Stimulated activated effector memory CD8-positive, alpha-beta T cell treated with anti-CD3 and anti-CD28 coated beads, Interleukin-12 subunit alpha, Interleukin-12 subunit beta, amount 100 ng/mL, for 72 hours (primary cell): ENCODE results near the gene PTPRB.
"Not testable (repeated sequence)": the region's sequence is repeated elsewhere in the genome, so short reads cannot be mapped to it uniquely, and the experiment has no call there.

Experiments used
- ATAC-seq: fragments of 150-1000 bp; cut with Tn5 transposase; 2 replicates; pipeline ENCODE4 v1.10.0; 2021
- DNase-seq, 2 donors: peaks; one replicate each; pipeline ENCODE4 v3.0.0; 2021 to 2022; ENCODE audit warnings: low spot score in 2 of 2
- H3K27ac Mint-ChIP-seq: one replicate; pipeline ENCODE4 v1.8.0; 2022; ENCODE audit warnings: mild to moderate bottlenecking, mixed read lengths
- H3K36me3 Mint-ChIP-seq: one replicate; pipeline ENCODE4 v1.8.0; 2022; ENCODE audit warnings: mild to moderate bottlenecking, mixed read lengths
- H3K4me1 Mint-ChIP-seq: one replicate; pipeline ENCODE4 v1.8.0; 2022; ENCODE audit warnings: mixed read lengths
- H3K4me3 Mint-ChIP-seq: one replicate; pipeline ENCODE4 v1.8.0; 2022; ENCODE audit warnings: mild to moderate bottlenecking, mixed read lengths
- H3K9me3 Mint-ChIP-seq: one replicate; pipeline ENCODE4 v1.8.0; 2022; ENCODE audit warnings: mixed read lengths

The PTPRB gene

DNA sequence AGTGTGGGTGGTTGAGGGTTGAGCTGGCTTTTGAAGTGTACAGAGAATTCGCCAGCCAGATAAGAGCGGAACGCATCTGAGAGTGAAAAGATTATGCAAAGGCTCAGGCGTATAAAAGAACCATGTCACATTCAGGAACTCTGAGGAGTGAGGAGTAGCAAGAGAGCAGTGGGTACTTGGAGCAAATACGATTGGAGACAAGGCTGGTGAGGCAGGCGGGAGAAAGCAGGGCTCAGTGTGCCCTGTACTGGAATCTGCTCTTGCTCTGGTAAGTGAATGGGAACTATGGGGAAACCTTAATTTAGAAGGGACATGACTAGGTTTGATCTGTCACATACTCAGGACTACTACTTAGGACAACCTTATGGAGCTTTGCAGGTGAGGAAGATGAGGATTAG, 87.0 kb downstream of the PTPRB start:
- ATAC-seq (no peak), DNase-seq (no peak)
- Mint-ChIP-seq H3K36me3 (no peaks in the 10 kb centered on the region), H3K27ac (no peak overlapping the region), H3K9me3 (no peaks in the 10 kb centered on the region), H3K4me1 (no peaks in the 10 kb centered on the region), H3K4me3 (no peak overlapping the region)

- Mint-ChIP-seq H3K9me3 (no peaks in the 10 kb centered on the region), H3K27ac (no peak overlapping the region), H3K4me3 (no peak overlapping the region), H3K4me1 (no peaks in the 10 kb centered on the region), H3K36me3 (no peaks in the 10 kb centered on the region)
- DNase-seq (no peak), ATAC-seq (no peak)
Observed at GRCh38 chr12:70549340-70550179, 87.7 kb downstream of the PTPRB start.

DNA sequence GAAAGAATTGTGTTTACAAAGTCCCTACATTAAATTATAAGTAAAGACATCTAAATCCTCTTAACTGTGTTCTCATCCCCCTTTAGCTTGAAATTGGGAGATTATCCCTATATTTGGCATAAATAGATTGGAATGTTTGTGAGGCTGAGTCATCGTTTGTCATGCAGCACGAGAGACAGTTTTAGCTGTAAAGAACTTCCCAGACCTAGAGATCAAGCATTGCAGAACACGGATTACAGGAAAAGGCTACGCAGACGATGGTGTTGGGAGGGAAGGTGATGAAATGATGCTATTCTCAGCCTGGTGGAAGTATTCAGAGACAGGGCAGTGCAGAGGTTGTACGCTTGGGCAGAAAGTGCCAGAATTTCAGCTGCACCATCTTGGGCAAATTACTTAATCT, 93.8 kb downstream of the PTPRB start:
- H3K27ac Mint-ChIP-seq, result no peak overlapping the region
- no peak for DNase-seq
- no peaks in the 10 kb centered on the region for H3K9me3 Mint-ChIP-seq
- no peak overlapping the region for H3K4me3 Mint-ChIP-seq
- no peak for ATAC-seq
- H3K36me3 Mint-ChIP-seq, result no peaks in the 10 kb centered on the region
- H3K4me1 Mint-ChIP-seq, result no peaks in the 10 kb centered on the region

GRCh38 chr12:70540996-70541395, 96.2 kb downstream of the PTPRB start:
- Mint-ChIP-seq H3K9me3 (no peaks in the 10 kb centered on the region), H3K4me3 (no peak overlapping the region), H3K36me3 (no peaks in the 10 kb centered on the region), H3K27ac (no peak overlapping the region), H3K4me1 (no peaks in the 10 kb centered on the region)
- DNase-seq (no peak), ATAC-seq (no peak)

DNA sequence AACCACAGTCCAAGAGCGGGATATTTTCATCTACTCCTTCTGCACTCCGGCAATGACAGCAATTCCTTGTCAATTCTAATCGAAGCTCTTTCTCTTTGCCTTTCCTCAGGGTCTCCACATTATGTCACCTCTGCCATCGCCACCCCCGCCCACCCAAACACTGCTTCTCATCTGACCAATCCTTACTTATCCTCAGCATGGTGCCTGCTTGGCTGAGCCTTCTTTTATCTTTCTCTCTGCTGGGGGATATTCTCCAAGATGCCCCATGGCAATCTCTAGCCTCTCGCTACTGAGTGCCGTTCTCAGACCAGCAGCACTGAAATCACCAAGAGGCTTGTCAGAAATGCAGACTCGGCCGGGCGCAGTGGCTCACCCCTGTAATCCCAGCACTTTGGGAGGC, 100.6 kb downstream of the PTPRB start:
- Mint-ChIP-seq H3K27ac (no peak overlapping the region), H3K4me1 (no peaks in the 10 kb centered on the region), H3K9me3 (peaks cover 3% of the 10 kb centered on the region), H3K36me3 (no peaks in the 10 kb centered on the region), H3K4me3 (no peak overlapping the region)
- ATAC-seq (no peak), DNase-seq (no peak)

- no peak for ATAC-seq
- DNase-seq, result no peak
- Mint-ChIP-seq H3K4me3 (no peak overlapping the region), H3K4me1 (no peaks in the 10 kb centered on the region), H3K36me3 (no peaks in the 10 kb centered on the region), H3K27ac (no peak overlapping the region), H3K9me3 (peaks cover 3% of the 10 kb centered on the region)
Observed at GRCh38 chr12:70535896-70536374, 101.3 kb downstream of the PTPRB start.

DNA sequence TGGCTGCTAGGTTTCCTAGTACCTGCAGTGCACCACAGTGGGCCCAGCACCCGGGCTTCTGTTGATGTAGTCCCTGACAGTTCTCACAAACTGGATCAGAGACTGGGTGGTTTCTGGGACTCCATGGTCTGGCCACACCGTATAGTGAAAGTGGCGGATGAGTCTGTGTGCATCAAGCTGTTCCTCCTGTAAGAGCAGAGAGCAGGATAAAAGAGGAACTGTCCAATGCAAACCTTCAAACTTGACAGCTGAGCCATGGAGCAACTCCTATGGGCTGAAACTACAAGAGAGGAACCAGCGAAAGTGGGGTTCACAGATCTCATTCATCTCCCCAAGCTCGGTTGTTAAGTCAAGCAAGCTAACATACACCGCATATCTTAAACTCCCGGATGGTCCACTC, 102.8 kb downstream of the PTPRB start:
- Mint-ChIP-seq H3K36me3 (no peaks in the 10 kb centered on the region), H3K4me3 (no peak overlapping the region), H3K27ac (no peak overlapping the region), H3K4me1 (no peaks in the 10 kb centered on the region), H3K9me3 (peaks cover 3% of the 10 kb centered on the region)
- DNase-seq (no peak), ATAC-seq (peak; percentile 4)

GRCh38 chr12:70529647-70530046, 107.6 kb downstream of the PTPRB start:
- Mint-ChIP-seq H3K36me3 (no peaks in the 10 kb centered on the region), H3K27ac (no peak overlapping the region), H3K9me3 (peaks cover 3% of the 10 kb centered on the region), H3K4me3 (no peak overlapping the region), H3K4me1 (no peaks in the 10 kb centered on the region)
- ATAC-seq (no peak), DNase-seq (no peak)

- Mint-ChIP-seq H3K27ac (no peak overlapping the region), H3K4me3 (no peak overlapping the region), H3K9me3 (no peaks in the 10 kb centered on the region), H3K4me1 (no peaks in the 10 kb centered on the region), H3K36me3 (no peaks in the 10 kb centered on the region)
- ATAC-seq, result no peak
- no peak for DNase-seq
Observed at GRCh38 chr12:70520847-70521246, 116.4 kb downstream of the PTPRB start.

DNA sequence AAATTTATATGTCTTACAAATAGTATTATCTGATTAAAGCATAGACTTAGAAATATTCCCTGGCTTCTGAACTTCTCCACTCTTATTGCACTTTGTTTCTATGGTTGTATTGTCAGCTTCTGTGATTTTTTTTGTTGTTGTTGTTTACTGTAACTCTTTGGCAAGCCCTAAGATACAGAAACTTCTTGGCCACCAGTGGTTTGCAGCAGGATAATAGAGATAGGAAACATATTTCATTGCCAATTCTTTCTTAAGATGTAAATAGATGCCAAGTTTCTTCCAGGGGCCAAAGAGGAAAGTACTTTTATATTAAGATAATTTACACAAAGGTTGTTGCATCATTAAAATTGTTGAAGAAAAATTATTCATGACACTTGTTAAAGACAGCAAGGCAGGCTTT, 123.8 kb downstream of the PTPRB start:
- no peak overlapping the region for H3K27ac Mint-ChIP-seq
- H3K9me3 Mint-ChIP-seq, result no peaks in the 10 kb centered on the region
- ATAC-seq, result no peak

GRCh38 chr12:70508178-70508577, 129.1 kb downstream of the PTPRB start:
- Mint-ChIP-seq H3K9me3 (no peaks in the 10 kb centered on the region), H3K4me3 (no peak overlapping the region), H3K27ac (no peak overlapping the region), H3K4me1 (no peaks in the 10 kb centered on the region), H3K36me3 (no peaks in the 10 kb centered on the region)
- no peak for DNase-seq
- ATAC-seq, result no peak

More for the DNA sequence above, 123.8 kb downstream of the PTPRB start:
- no peak for DNase-seq
- no peak overlapping the region for H3K4me3 Mint-ChIP-seq
- H3K36me3 Mint-ChIP-seq, result no peaks in the 10 kb centered on the region
- no peaks in the 10 kb centered on the region for H3K4me1 Mint-ChIP-seq

- Mint-ChIP-seq H3K4me3 (no peak overlapping the region), H3K4me1 (no peaks in the 10 kb centered on the region), H3K36me3 (no peaks in the 10 kb centered on the region), H3K27ac (no peak overlapping the region), H3K9me3 (no peaks in the 10 kb centered on the region)
- DNase-seq, result no peak
- ATAC-seq, result no peak
Observed at GRCh38 chr12:70507442-70507841, 129.8 kb downstream of the PTPRB start.

DNA sequence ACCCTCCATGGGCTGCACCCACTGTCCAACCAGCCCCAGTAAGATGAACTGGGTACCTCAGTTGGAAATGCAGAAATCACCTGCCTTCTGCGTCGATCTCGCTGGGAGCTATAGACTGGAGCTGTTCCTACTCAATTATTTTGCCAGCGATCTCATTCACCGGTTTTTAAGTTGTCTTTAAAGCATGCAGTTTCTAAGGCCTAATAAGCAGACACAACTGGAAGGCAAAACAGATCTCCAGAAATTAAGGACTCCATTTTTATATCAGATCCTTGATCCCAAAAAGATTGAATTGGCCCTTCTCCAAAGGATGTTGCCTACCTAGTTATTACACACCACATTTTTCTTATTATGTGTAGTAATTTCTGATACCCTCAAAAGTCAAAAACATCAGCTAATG, 139.7 kb downstream of the PTPRB start:
- H3K27ac Mint-ChIP-seq, result no peak overlapping the region
- peaks cover 2% of the 10 kb centered on the region for H3K9me3 Mint-ChIP-seq
- ATAC-seq (no peak), DNase-seq (no peak)
- H3K36me3 Mint-ChIP-seq, result no peaks in the 10 kb centered on the region
- H3K4me1 Mint-ChIP-seq, result no peaks in the 10 kb centered on the region
- no peak overlapping the region for H3K4me3 Mint-ChIP-seq

GRCh38 chr12:70492904-70493303, 144.3 kb downstream of the PTPRB start:
- H3K4me1 Mint-ChIP-seq, ATAC-seq, H3K4me3 Mint-ChIP-seq, H3K36me3 Mint-ChIP-seq, H3K9me3 Mint-ChIP-seq, DNase-seq, H3K27ac Mint-ChIP-seq: not testable (repeated sequence)

DNA sequence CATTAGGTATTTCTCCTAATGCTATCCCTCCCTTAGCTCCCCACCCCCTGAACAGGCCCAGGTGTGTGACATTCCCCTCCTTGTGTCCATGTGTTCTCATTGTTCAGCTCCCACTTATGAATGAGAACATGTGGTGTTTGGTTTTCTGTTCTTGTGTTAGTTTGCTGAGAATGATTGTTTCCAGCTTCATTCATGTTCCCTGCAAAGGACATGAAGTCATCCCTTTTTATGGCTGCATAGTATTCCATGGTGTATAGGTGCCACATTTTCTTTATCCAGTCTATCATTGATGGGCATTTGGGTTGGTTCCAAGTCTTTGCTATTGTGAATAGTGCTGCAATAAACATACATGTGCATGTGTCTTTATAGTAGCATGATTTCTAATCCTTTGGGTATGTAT, 146.3 kb downstream of the PTPRB start:
- not testable (repeated sequence) for H3K4me3 Mint-ChIP-seq, DNase-seq, H3K27ac Mint-ChIP-seq, ATAC-seq, H3K9me3 Mint-ChIP-seq, H3K4me1 Mint-ChIP-seq, H3K36me3 Mint-ChIP-seq

DNA sequence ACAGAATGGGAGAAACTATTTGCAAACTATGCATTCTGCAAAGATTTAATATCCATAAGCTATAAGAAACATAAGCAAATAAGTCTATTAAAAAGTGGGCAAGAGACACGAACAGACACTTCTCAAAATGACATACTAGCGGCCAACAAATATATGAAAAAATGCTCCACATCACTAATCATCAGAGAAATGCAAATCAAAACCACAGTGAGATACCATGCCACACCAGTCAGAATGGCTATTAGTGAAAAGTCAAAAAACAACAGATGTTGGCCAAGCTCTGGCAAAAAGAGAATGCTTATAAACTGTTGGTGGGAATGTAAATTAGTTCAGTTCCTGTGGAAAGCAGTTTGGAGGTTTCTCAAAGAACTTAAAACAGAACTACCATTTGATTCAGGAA, 149.8 kb downstream of the PTPRB start:
- no peak overlapping the region for H3K27ac Mint-ChIP-seq
- H3K4me3 Mint-ChIP-seq, result no peak overlapping the region

More for the DNA sequence above, 149.8 kb downstream of the PTPRB start:
- no peak for DNase-seq
- no peaks in the 10 kb centered on the region for H3K9me3 Mint-ChIP-seq
- no peak for ATAC-seq
- H3K36me3 Mint-ChIP-seq, result no peaks in the 10 kb centered on the region
- H3K4me1 Mint-ChIP-seq, result no peaks in the 10 kb centered on the region
